ENCODE measurements around the gene STK11. TPM values are rescaled to one million over a fixed set of nuclear protein-coding genes. Genes with fewer than 3 reads are reported as not detected.

STK11 gene
- total RNA-seq, 4 donors from 2014 or later: 74.0 to 106 (median 78.4) TPM

DNA sequence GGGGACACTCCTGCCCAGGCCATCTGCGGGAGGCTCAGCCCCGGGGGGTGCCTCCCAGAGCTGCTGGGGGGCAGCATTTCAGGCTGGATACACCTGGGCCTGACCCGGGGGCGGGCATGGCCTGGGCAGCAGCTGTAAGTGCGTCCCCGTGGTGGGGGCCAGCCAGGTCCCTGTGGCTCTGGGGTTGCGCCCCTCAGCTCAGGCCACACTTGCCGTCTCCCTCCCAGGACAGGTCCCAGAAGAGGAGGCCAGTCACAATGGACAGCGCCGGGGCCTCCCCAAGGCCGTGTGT lies 20.6 kb downstream of the STK11 start:
- H3K4me3 ChIP-seq (ENCODE audit: low read depth, poor library complexity, severe bottlenecking): no peak overlapping the region
- WGBS, 2 donors: 90% methylated on average over 10 of the region's 11 CpGs; no CpG with 5 or more reads in 1 of the 2 donors
- intact Hi-C loops (cut with DNase I; ENCODE audit: low total_unique reads): no loop called here
- no peak for TF ChIP-seq POLR2A (IDR thresholded peaks at IDR 0.05)
- TF ChIP-seq, protein P1, sequence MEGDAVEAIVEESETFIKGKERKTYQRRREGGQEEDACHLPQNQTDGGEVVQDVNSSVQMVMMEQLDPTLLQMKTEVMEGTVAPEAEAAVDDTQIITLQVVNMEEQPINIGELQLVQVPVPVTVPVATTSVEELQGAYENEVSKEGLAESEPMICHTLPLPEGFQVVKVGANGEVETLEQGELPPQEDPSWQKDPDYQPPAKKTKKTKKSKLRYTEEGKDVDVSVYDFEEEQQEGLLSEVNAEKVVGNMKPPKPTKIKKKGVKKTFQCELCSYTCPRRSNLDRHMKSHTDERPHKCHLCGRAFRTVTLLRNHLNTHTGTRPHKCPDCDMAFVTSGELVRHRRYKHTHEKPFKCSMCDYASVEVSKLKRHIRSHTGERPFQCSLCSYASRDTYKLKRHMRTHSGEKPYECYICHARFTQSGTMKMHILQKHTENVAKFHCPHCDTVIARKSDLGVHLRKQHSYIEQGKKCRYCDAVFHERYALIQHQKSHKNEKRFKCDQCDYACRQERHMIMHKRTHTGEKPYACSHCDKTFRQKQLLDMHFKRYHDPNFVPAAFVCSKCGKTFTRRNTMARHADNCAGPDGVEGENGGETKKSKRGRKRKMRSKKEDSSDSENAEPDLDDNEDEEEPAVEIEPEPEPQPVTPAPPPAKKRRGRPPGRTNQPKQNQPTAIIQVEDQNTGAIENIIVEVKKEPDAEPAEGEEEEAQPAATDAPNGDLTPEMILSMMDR (IDR thresholded peaks at IDR 0.05): no peak
- DNase-seq (ENCODE audit: low spot score in 2 of 2): no peak

DNA sequence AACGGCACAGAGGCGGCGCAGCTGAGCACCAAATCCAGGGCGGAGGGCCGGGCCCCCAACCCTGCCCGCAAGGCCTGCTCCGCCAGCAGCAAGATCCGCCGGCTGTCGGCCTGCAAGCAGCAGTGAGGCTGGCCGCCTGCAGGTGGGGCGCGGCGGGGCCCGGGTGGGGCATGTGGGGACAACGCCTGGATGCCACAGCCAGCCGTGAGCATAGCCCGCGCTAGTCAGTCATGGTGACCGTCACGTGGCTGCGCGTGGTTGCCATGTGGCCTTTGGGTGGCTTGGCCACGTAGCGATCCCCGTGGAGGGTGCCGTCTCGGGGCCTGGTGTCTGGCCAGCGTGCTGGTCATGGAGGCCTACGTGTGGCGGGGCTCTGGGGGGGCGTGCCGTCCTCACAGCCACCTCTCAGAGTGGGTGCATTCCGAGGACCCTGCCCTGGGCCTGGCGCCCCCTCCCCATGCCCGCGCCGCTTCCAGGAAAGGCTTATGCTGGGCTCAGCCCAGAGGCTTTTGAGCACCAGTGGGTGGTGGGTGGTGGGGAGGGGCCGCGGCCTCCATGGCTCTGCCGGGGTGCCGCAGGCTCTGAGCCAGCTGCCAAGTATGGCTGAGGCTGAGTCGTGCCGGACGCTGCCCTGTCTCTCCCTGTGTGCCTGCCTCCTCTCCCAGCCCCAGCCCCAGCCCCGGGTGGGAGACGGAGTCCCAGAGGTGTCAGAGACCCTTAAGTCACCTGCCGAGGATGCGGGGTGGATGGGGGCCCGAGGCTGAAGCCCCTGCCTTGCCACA lies 21.1 kb downstream of the STK11 start:
- no peak for DNase-seq (ENCODE audit: low spot score in 2 of 2)
- TF ChIP-seq POLR2A (IDR thresholded peaks at IDR 0.05): no peak
- TF ChIP-seq, protein P1 (IDR thresholded peaks at IDR 0.05): no peak
- intact Hi-C loops (cut with DNase I; ENCODE audit: low total_unique reads): no loop called here
- no peak overlapping the region for H3K4me3 ChIP-seq (ENCODE audit: low read depth, poor library complexity, severe bottlenecking)
- WGBS, 2 donors: 87 to 90% methylated on average over 4 to 46 of the region's 50 CpGs

DNA sequence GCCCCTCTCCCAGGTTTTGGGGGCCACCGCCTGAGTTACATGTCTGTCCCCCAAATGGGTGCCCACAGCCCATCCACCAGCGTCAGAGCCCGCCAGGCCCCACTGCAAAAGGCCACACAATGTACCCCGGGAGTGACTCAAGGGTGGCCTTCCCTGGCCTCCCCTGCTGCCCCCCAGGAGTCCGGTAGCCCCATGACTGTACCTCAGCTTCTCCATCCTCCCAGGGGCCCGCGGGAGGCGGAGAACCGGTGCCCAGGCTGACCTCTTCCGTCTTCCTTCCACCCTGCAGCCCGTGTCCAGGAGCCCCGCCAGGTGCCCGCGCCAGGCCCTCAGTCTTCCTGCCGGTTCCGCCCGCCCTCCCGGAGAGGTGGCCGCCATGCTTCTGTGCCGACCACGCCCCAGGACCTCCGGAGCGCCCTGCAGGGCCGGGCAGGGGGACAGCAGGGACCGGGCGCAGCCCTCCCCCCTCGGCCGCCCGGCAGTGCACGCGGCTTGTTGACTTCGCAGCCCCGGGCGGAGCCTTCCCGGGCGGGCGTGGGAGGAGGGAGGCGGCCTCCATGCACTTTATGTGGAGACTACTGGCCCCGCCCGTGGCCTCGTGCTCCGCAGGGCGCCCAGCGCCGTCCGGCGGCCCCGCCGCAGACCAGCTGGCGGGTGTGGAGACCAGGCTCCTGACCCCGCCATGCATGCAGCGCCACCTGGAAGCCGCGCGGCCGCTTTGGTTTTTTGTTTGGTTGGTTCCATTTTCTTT lies 21.9 kb downstream of the STK11 start:
- DNase-seq (ENCODE audit: low spot score in 2 of 2): no peak
- 87 to 90% methylated on average over 42 to 49 of the region's 56 CpGs for WGBS, 2 donors
- TF ChIP-seq POLR2A (IDR thresholded peaks at IDR 0.05): no peak
- TF ChIP-seq, protein P1 (IDR thresholded peaks at IDR 0.05): no peak
- intact Hi-C loops (cut with DNase I; ENCODE audit: low total_unique reads): no loop called here
- H3K4me3 ChIP-seq (ENCODE audit: low read depth, poor library complexity, severe bottlenecking): no peak overlapping the region

DNA sequence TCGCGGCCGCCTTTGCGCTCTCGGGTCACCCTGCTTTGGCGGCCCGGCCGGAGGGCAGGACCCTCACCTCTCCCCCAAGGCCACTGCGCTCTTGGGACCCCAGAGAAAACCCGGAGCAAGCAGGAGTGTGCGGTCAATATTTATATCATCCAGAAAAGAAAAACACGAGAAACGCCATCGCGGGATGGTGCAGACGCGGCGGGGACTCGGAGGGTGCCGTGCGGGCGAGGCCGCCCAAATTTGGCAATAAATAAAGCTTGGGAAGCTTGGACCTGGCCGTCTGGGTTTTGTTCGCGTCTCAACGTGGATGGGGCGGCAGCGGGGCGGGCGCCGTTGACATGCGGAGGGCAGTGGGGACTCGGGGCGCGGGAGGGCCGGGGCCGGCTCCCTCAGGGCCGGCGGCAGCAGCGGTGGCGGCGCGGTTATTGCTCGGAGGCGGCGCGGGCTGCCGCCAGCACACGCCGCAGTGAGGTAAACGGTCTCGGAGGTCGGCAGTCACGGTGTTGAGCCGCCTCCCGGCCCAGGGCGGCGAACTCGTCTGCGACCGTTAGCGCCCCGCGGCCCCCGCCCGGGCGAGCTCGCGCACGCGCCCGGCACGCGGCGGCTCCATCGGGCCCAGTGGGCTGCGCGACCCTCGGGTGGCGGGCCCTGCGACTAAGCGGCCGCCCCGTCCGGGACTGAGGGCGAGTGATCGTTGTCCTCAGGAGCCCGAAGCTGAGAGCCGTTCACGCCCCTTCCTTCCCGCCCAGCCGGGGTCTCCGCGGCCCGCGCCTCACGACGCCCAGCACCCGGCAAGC lies 22.8 kb downstream of the STK11 start:
- DNase-seq (ENCODE audit: low spot score in 2 of 2): no peak
- no peak for TF ChIP-seq POLR2A (IDR thresholded peaks at IDR 0.05)
- TF ChIP-seq, protein P1 (IDR thresholded peaks at IDR 0.05): no peak
- WGBS, 2 donors: 95 to 96% methylated on average over 97 to 100 of the region's 100 CpGs
- intact Hi-C loops (cut with DNase I; ENCODE audit: low total_unique reads): no loop called here
- H3K4me3 ChIP-seq (ENCODE audit: low read depth, poor library complexity, severe bottlenecking): no peak overlapping the region

DNA sequence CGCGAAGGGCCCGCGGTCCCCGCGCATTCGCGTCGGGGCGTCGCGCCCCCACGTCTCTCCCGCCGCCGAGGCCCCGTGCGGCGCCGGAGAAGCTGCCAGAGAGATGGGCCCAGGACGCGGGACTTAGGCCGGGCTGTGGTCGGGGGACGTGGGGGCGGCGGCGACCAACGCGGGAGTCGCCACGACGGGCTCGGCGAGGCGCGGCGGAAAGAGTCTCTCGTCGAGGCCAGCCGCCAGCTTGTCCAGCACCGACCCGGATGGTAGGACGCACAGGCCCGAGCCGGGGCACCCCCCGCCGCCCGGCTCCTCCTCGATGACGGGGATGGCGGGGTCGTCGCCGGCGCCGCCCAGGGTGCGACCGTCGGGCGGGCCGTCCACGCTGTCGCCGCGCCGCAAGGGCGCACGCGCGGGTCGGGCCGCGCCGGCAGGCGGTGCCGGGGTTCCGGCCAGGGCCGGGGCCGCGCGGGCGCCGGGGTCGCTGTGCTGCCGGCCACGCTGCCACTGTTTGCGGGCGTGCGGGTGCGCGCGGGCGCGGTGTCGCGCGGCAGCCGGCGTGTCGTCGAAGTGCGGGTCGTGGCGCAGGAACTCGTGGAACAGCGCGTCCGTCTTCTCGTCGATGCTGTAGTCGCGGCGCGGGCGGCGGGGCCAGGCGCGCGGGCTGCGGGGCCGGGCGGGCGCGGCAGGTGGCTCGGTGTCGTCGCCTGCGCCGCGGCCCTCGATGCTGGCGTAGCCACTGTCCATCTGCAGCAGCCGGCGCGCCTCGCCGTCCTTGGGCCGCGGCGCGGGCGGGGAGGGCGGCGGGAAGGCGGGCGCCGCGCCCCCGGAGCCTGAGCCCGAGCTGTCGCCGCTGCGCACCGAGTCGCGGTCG lies 23.7 kb downstream of the STK11 start:
- WGBS, 2 donors: 94 to 97% methylated on average over 136 to 148 of the region's 158 CpGs
- TF ChIP-seq, protein P1 (IDR thresholded peaks at IDR 0.05): no peak
- TF ChIP-seq POLR2A (IDR thresholded peaks at IDR 0.05): no peak
- DNase-seq (ENCODE audit: low spot score in 2 of 2): no peak
- no peak overlapping the region for H3K4me3 ChIP-seq (ENCODE audit: low read depth, poor library complexity, severe bottlenecking)
- intact Hi-C loops (cut with DNase I; ENCODE audit: low total_unique reads): no loop called here

Data from lower leg skin (tissue), 4 donors.